Activated CD4-positive, CD25-positive, alpha-beta regulatory T cell treated with anti-CD3 and anti-CD28 coated beads, Interleukin-2, amount 50 U/mL, for 24 hours (primary cell): Measurements from ENCODE around the gene DOHH.

Experiments used
- ATAC-seq, 2 donors: fragments of 150-1000 bp; cut with Tn5 transposase; one replicate each; pipeline ENCODE4 v1.10.0; 2021; ENCODE audit warnings: mild to moderate bottlenecking in 1 of 2, moderate library complexity in 1 of 2

Gene DOHH

GRCh38 chr19:3499738-3500428 is 591 bp downstream of the DOHH start:
- no peak for ATAC-seq

DNA sequence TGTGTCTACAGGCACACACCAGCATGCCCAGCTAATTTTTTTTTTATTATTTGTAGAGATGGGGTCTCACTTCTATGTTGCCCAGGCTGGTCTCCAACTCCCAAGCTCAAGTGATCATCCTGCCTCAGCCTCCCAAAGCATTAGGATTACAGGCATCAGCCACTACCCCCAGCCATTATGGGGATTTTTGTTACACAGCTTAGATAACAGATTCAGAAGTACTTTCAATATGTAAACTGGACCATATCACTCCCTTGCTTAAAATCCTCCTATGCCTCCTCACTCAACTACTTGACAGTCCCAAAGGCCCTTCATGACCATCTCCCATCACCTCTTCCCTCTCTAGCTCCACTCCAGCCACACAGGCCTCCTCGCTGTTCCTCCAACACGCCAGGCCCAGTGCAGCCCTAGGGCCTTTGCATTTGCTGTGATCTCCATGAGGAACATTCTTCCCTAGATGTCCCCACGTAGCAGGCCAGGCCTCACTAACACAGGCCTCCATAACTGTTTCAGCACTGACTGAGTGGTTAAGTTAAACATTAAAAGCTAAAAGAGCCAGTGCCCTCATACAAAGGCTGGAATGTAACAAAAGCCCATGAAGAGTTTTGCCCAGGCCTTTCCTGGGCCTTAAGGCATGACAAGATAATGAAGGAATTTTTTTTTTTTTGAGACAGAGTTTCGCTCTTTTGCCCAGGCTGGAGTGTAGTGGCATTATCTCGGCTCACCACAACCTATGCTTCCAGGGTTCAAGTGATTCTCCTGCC is 2.5 kb downstream of the DOHH start:
- ATAC-seq = no peak

DNA sequence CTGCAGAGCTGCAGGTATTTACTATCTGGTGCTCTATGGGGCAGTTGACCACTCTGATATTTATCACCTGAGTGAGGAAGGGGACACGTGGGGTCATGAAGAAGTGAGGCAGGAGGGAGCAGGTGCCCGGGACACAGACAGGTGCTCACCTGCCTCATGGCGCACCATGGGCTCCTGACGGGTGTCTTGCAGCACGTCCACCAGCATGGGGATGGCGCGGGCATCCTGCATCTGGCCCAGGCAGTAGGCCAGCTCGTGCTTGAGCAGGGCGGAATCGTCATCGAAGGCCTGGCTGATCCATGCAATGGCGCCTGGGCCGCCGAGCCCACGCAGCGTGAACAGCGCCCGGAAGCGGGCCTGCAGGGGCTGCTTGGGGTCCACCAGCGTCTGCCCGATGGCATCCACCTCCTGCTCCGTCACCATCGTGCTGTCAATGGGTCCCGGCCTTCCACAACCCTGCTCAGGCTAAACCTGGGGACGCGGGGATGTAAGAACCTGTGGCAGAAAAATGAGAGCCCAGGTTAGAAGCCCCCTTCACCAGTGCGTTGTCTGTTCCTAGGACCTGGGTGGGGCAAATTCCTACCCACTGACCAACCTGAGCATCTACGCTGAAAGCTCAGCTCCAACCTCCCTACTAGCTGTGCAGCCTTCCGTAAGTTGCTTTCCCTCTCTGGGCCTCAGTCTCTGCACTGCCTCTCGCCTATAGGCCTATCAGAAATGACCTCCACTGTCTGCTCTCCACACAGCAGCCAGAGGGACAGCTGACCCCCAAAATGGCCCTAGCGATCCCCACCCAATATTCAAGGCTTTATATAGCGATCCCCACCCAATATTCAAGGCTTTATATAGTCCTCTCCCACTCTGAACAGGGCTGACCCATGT is 3.8 kb downstream of the DOHH start:
- no peak for ATAC-seq

DNA sequence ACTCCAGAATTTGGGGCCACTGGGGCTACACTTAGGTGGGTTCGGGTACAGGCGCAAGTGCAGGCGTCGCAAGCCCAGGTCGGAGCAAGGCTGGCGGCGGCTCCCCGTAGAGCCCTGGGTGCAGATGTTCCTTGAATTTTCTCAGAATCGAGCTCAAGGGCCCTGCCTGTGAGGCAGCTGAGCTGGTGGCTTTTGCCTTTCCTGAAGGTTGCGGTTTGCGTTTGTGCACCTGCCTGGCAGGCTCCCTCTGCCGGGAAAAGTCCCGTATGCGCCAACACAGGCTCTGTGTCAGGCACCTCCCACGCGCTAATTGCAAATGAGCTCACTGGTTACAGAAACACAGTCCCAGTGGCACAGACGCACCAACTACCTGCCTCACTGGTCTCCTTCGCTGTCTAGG is 5.9 kb downstream of the DOHH start:
- peak; percentile 65 to 73 for ATAC-seq

DNA sequence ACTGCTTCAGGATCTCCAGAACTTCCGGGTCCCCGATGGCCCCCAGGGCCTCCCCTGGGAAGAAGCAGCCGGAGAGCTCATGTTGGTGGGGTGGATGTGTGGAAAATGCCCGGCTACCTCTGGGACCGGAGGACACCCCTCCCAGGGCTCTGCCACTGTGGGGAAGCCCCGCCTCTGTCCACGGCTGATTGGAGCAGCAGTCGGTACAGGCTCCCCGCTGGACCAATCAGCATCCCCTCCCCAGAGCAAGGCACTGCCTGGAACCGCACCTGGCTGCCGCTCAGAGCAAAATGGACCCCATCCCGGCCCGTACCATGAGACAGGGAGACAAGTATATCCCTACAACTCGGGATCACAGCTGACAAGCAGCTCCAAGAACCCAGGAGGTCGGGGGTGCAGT is 6.4 kb downstream of the DOHH start:
- peak; percentile 58 to 69 for ATAC-seq

GRCh38 chr19:3493651-3494050 is 6.8 kb downstream of the DOHH start:
- ATAC-seq = no peak

- no peak for ATAC-seq
These were observed 7.6 kb downstream of the DOHH start for GRCh38 chr19:3492919-3493318.

DNA sequence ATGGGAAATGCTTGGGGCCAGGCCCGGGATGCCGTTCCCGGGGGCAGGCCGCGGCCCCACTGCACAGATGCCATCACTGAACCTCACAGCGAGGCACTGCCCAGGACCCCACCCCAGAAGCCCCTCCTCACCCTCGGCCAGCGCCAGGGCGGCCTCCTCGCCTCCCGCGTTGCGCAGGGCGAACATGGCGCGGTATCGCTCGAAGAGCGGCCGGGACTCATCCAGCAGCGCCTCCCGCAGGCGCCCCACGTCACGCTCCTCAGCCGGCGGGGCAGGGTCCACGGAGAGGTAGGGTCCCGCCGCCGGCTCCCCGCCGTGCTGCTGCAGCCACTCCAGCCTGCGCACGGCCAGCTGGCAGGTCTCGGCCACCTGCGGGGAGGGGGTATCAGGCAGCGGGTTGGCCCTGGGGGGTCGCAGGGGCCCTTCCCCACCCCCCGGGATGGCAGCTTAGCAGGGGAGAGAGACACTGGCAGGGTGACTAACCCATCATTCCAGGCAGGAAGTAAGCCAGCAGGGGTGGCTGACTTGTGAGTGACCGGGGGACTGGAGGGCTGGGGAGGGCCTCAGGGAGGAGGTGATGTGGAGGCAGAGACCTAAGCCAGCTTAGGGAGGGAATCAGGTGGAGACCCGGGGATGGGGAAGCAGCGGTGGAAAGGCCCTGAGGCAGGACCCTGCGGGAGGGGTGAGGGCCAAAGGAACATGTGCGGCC is 8.2 kb downstream of the DOHH start:
- ATAC-seq = no peak

DNA sequence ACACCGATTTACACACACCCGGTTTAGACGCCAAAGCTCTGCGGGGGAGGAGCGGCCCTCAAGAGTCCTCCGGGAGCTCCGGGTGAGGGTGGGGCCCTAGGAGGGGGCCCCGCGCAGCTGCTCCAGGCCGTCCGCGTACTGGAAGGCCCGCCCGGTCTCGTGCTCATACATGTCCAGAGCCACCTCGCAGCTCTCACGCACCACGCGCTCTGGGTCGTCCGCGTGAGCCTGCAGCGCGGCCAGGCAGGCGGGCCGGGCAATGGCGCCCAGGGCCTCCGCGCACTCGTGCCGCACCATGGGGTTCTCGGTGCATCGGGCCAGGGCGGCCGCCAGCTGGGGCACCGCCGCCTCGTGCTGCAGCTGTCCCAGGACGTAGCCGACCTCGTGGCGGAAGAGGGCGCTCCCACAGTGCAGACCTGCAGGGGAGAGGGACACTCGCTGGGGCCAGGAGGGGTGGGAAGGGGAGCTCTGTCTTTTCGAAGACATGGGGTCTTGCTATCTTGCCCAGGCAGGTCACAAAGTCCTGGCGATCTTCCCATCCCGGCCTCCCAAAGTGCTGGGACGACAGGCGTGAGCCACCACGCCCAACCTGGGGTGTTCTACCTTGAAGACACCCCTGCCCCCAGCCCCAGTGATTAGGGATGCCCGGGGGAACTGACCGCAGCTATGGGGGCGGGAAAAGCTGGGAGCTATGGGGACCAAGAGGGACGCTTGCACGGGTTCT is 8.9 kb downstream of the DOHH start:
- no peak for ATAC-seq

- no peak for ATAC-seq
These were observed 17.2 kb downstream of the DOHH start, which contains the start of gene SMIM44 for GRCh38 chr19:3483226-3483628. SMIM44 (minus strand) TSS chr19:3483441; CDS start chr19:3483403, 38 bp downstream.

- ATAC-seq = no peak
These were observed 17.8 kb downstream of the DOHH start for GRCh38 chr19:3482507-3483225.

GRCh38 chr19:3481241-3482090 is 19.0 kb downstream of the DOHH start:
- ATAC-seq = no peak

DNA sequence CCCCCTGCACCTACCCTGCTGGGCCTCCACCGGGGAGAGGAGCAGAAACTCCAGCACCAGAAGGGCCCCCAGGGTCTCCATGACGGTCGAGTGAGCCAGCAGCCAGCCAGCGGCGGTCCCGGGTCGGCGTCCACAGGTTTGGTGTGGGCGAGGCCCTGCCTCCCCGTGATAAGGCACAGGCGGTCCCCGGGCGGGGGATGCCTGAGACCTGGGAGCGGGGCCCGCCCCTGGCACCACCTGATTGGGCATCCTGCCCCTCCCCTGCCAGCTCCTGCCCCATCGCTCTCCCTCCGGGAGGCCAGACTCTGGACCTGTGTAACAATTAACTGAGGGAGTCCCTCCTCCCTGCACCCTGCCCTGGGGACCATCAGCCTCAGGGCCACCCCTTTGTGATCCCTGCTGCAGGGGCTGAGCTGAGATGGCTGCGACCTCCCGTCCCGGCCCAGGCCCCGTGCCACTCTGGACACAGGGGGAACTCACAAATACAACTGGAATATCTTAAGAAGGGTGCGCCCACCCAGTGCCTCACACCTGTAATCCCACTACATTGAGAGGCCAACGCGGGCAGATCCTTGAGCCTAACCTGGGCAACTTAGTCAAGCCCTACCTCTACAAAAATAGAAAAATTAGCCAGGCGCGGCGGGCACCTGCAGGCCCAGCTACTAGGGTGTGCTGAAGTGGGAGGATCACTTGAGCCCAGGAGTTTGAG is 19.9 kb downstream of the DOHH start, which contains the start of gene SMIM24:
Gene SMIM24, minus strand, starts transcription at position 143 of the 709 bp plus-strand sequence. Its CDS starts 62 bp downstream, at position 81.
- ATAC-seq = no peak

DNA sequence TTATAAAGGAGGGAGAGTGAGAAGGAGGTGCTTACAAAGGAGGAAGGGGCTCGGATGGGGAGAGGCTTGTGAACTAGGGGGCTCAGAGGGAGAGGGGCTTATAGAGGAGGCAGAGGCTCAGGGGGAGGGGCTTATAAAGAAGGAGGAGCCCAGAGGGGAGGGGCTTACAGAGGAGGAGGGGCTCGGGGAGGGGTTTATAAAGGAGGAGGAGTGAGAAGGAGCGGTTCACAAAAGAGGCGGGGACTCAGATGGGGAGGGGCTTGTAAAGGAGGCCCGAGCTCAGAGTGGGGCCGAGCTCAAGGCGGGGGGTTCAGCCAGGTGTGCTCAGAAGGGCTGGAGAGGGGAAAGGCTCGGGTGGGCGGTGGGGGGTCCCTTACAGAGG is 20.6 kb downstream of the DOHH start:
- ATAC-seq = no peak

GRCh38 chr19:3479177-3479833 is 21.2 kb downstream of the DOHH start:
- peak; percentile 56 to 60 for ATAC-seq

GRCh38 chr19:3478409-3479176 is 21.9 kb downstream of the DOHH start:
- ATAC-seq = peak; percentile 9 to 18

GRCh38 chr19:3477951-3478350 is 22.5 kb downstream of the DOHH start:
- ATAC-seq = no peak

GRCh38 chr19:3477506-3477905 is 23.0 kb downstream of the DOHH start:
- no peak for ATAC-seq
